Measurements from ENCODE around the gene PRKCQ. TPM values are rescaled to one million over a fixed set of nuclear protein-coding genes. Genes with fewer than 3 reads are reported as not detected.

Gene PRKCQ
- total and polyA plus RNA-seq, 2 of the 4 experiments (the other 2 are of a cell fraction), result under 0.01 to 0.03 TPM

- ChIA-PET CTCF (no interaction called here), POLR2A (ENCODE audit: unreplicated experiment) (no interaction called here)
- H3K9ac ChIP-seq (ENCODE audit: low read depth, low read length), result no peak overlapping the region
- no peaks in the 10 kb centered on the region for H4K20me1 ChIP-seq (ENCODE audit: insufficient read depth, low read length)
- dilution Hi-C loops (cut with HindIII; ENCODE audit: low sequenced_read_pairs, unreplicated experiment) (no loop called here), in situ Hi-C loops (cut with MboI; ENCODE audit: low sequenced_read_pairs) (no loop called here), intact Hi-C loops (cut with micrococcal nuclease) (no loop called here)
- no peak overlapping the region for H4K5ac ChIP-seq (ENCODE audit: low read depth, low read length)
- H2AK5ac ChIP-seq (ENCODE audit: low read depth, low read length), result no peak overlapping the region
- H3K4me1 ChIP-seq (ENCODE audit: control insufficient read depth, insufficient read depth, low read length), result no peaks in the 10 kb centered on the region
- no peaks in the 10 kb centered on the region for H3K36me3 ChIP-seq (ENCODE audit: control insufficient read depth, insufficient read depth, low read length)
- no peak overlapping the region for H2AFZ ChIP-seq (replicated peaks; ENCODE audit: low read length, poor library complexity)
- no peak overlapping the region for H3K4me2 ChIP-seq (ENCODE audit: low read depth, low read length)
- no TSS peak for BruUV-seq (replicated peaks)
- no peak overlapping the region for H3K14ac ChIP-seq (replicated peaks; ENCODE audit: low read depth, low read length)
- no peak overlapping the region for H3K18ac ChIP-seq (ENCODE audit: low read depth, low read length)
- ATAC-seq (ENCODE audit: low read depth) (no peak), DNase-seq (no peak)
- H3K4ac ChIP-seq (ENCODE audit: low read depth, low read length), result no peak overlapping the region
- H3K56ac ChIP-seq (ENCODE audit: extremely low read depth, insufficient read depth, low read length), result no peak overlapping the region
- H3K9me1 ChIP-seq (ENCODE audit: insufficient read depth, low read length), result no peaks in the 10 kb centered on the region
- no peak overlapping the region for H2BK5ac ChIP-seq (ENCODE audit: low read depth, low read length, poor library complexity, severe bottlenecking)
- H2BK20ac ChIP-seq (ENCODE audit: low read depth, low read length), result no peak overlapping the region
- no peak overlapping the region for H2BK120ac ChIP-seq (ENCODE audit: low read depth, low read length)
- peaks cover 10% of the 10 kb centered on the region for H3K27me3 ChIP-seq (ENCODE audit: control insufficient read depth, insufficient read depth, low read length)
- H3K9me3 ChIP-seq (ENCODE audit: control insufficient read depth, insufficient read depth, low read length), result no peaks in the 10 kb centered on the region
- no peak overlapping the region for H4K91ac ChIP-seq (ENCODE audit: insufficient read depth, low read depth, low read length)
- no peak overlapping the region for H4K8ac ChIP-seq (ENCODE audit: low read depth in 2 of 2, low read length in 2 of 2)
- TF ChIP-seq MXI1 (IDR thresholded peaks at IDR 0.05; ENCODE audit: borderline replicate concordance, low read depth, low read length) (no peak), RFX5 (IDR thresholded peaks at IDR 0.05; ENCODE audit: low read depth, low read length) (no peak), CEBPB (IDR thresholded peaks at IDR 0.05; ENCODE audit: low read depth, low read length) (no peak), BHLHE40 (IDR thresholded peaks at IDR 0.05; ENCODE audit: low read depth, low read length) (no peak), MAFK (IDR thresholded peaks at IDR 0.05; ENCODE audit: low read depth, low read length) (no peak), SMC3 (IDR thresholded peaks at IDR 0.05; ENCODE audit: low read depth, low read length) (no peak), NFE2L2 (IDR thresholded peaks at IDR 0.05; ENCODE audit: low read depth, low read length) (no peak), POLR2A (IDR thresholded peaks at IDR 0.05; ENCODE audit: low read depth, low read length) (no peak), CTCF (conservative IDR thresholded peaks at IDR 0.05; ENCODE audit: low read depth, low read length) (no peak), MAZ (IDR thresholded peaks at IDR 0.05; ENCODE audit: borderline replicate concordance, low read depth, low read length) (no peak), CHD1 (IDR thresholded peaks at IDR 0.05; ENCODE audit: low read depth, low read length) (no peak), RCOR1 (IDR thresholded peaks at IDR 0.05; ENCODE audit: insufficient replicate concordance, low read length) (no peak), RAD21 (IDR thresholded peaks at IDR 0.05; ENCODE audit: low read length) (no peak), FOS (IDR thresholded peaks at IDR 0.05; ENCODE audit: low read depth, low read length) (no peak)
- TF ChIP-seq, protein P1, sequence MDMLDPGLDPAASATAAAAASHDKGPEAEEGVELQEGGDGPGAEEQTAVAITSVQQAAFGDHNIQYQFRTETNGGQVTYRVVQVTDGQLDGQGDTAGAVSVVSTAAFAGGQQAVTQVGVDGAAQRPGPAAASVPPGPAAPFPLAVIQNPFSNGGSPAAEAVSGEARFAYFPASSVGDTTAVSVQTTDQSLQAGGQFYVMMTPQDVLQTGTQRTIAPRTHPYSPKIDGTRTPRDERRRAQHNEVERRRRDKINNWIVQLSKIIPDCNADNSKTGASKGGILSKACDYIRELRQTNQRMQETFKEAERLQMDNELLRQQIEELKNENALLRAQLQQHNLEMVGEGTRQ (IDR thresholded peaks at IDR 0.05; ENCODE audit: low read depth, low read length), result no peak
- H2BK15ac ChIP-seq (ENCODE audit: low read depth, low read length), result no peak overlapping the region
- H3K27ac ChIP-seq (ENCODE audit: insufficient read depth, low read length), result no peak overlapping the region
- no peak overlapping the region for H2AK9ac ChIP-seq (replicated peaks; ENCODE audit: low read depth, low read length, poor library complexity)
- H3K23ac ChIP-seq (ENCODE audit: low read depth, low read length), result no peak overlapping the region
- no peaks in the 10 kb centered on the region for H3K79me1 ChIP-seq (ENCODE audit: low read depth in 1 of 2, low read length in 2 of 2)
- WGBS, 2 experiments (ENCODE audit: extremely low coverage in 2 of 2, insufficient read length in 1 of 2), result 70% methylated on average over 2 of the region's 10 CpGs; no CpG with 5 or more reads in 1 of the 2 experiments
- H3K4me3 ChIP-seq (ENCODE audit: insufficient read depth, low read depth, low read length), result no peak overlapping the region
Observed at GRCh38 chr10:6492896-6493295, 87.2 kb downstream of the PRKCQ start.
